HL-60 (cell line): ENCODE measurements around the gene SFMBT2.

Experiments
- DNase-seq, 2 experiments: peaks; one replicate each; pipeline ENCODE4 v3.0.0-alpha.2; 2010 to 2020; ENCODE audit warnings: low read depth in 1 of 2, low spot score in 1 of 2
- H3K27ac ChIP-seq: fragments of 250-450 bp; sonication (Bioruptor Pico); replicated peaks from 2 replicates; pipeline ENCODE4 v1.5.1; 2020; ENCODE audit warnings: mild to moderate bottlenecking, moderate library complexity
- H3K27me3 ChIP-seq: fragments of 250-450 bp; sonication (Bioruptor Pico); 2 replicates; pipeline ENCODE4 v1.5.1; 2021; ENCODE audit warnings: mild to moderate bottlenecking, moderate library complexity; ENCODE audit not compliant: insufficient read depth, poor library complexity, severe bottlenecking
- H3K4me3 ChIP-seq: replicated peaks from 2 replicates; pipeline ENCODE4 v1.5.1; 2011; ENCODE audit warnings: mild to moderate bottlenecking, control low read depth, low read length; ENCODE audit not compliant: insufficient read depth
- CTCF ChIP-seq: IDR thresholded peaks from one replicate; pipeline ENCODE4 v1.5.1; 2011; ENCODE audit warnings: low read length, control low read depth, inconsistent platforms; ENCODE audit not compliant: insufficient read depth
- GABPA ChIP-seq: IDR thresholded peaks from 2 replicates; pipeline ENCODE4 v1.6.1; 2012; ENCODE audit warnings: low read depth
- POLR2AphosphoS5 ChIP-seq: IDR thresholded peaks from 2 replicates; pipeline ENCODE4 v1.6.1; 2012; ENCODE audit warnings: low read depth
- REST ChIP-seq: IDR thresholded peaks from 2 replicates; pipeline ENCODE4 v1.6.1; 2012; ENCODE audit warnings: low read depth; ENCODE audit not compliant: insufficient replicate concordance
- SPI1 ChIP-seq: IDR thresholded peaks from 2 replicates; pipeline ENCODE4 v1.6.1; 2012; ENCODE audit warnings: low read depth, mild to moderate bottlenecking, borderline replicate concordance

SFMBT2 gene

GRCh38 chr10:7282457-7282856, 128.4 kb downstream of the SFMBT2 start:
- no peaks in the 10 kb centered on the region for H3K27me3 ChIP-seq
- H3K4me3 ChIP-seq, result no peak overlapping the region
- no peak for TF ChIP-seq REST
- no peak for TF ChIP-seq CTCF
- TF ChIP-seq GABPA, result no peak
- no peak for TF ChIP-seq POLR2AphosphoS5
- TF ChIP-seq SPI1, result no peak
- no peak for DNase-seq
- H3K27ac ChIP-seq, result no peak overlapping the region

- Histone ChIP-seq H3K4me3 (no peak overlapping the region), H3K27me3 (no peaks in the 10 kb centered on the region), H3K27ac (no peak overlapping the region)
- no peak for TF ChIP-seq GABPA
- TF ChIP-seq CTCF, result no peak
- no peak for TF ChIP-seq REST
- TF ChIP-seq SPI1, result no peak
- no peak for TF ChIP-seq POLR2AphosphoS5
- DNase-seq, result no peak
These were observed 129.4 kb downstream of the SFMBT2 start for GRCh38 chr10:7281429-7281828.

GRCh38 chr10:7279303-7279702, 131.5 kb downstream of the SFMBT2 start:
- Histone ChIP-seq H3K27ac (no peak overlapping the region), H3K4me3 (no peak overlapping the region), H3K27me3 (no peaks in the 10 kb centered on the region)
- TF ChIP-seq REST, result no peak
- TF ChIP-seq SPI1, result no peak
- TF ChIP-seq POLR2AphosphoS5, result no peak
- DNase-seq, result no peak

- no peak for DNase-seq
- no peak overlapping the region for H3K27ac ChIP-seq
These were observed 133.0 kb downstream of the SFMBT2 start for GRCh38 chr10:7277867-7278266.

More at GRCh38 chr10:7277867-7278266, 133.0 kb downstream of the SFMBT2 start:
- Histone ChIP-seq H3K27me3 (no peaks in the 10 kb centered on the region), H3K4me3 (no peak overlapping the region)
- TF ChIP-seq GABPA (no peak), CTCF (no peak), REST (no peak), POLR2AphosphoS5 (no peak), SPI1 (no peak)
